HG03097 (cell line): ENCODE measurements around the gene SYNCRIP.
"Not testable (repeated sequence)": the region's sequence is repeated elsewhere in the genome, so short reads cannot be mapped to it uniquely, and the experiment has no call there.

Experiments
- ATAC-seq: cut with Tn5 transposase; IDR thresholded peaks from one replicate; pipeline ENCODE4 v1.9.1; 2021; ENCODE audit not compliant: unreplicated experiment, low FRiP score

The SYNCRIP gene

DNA sequence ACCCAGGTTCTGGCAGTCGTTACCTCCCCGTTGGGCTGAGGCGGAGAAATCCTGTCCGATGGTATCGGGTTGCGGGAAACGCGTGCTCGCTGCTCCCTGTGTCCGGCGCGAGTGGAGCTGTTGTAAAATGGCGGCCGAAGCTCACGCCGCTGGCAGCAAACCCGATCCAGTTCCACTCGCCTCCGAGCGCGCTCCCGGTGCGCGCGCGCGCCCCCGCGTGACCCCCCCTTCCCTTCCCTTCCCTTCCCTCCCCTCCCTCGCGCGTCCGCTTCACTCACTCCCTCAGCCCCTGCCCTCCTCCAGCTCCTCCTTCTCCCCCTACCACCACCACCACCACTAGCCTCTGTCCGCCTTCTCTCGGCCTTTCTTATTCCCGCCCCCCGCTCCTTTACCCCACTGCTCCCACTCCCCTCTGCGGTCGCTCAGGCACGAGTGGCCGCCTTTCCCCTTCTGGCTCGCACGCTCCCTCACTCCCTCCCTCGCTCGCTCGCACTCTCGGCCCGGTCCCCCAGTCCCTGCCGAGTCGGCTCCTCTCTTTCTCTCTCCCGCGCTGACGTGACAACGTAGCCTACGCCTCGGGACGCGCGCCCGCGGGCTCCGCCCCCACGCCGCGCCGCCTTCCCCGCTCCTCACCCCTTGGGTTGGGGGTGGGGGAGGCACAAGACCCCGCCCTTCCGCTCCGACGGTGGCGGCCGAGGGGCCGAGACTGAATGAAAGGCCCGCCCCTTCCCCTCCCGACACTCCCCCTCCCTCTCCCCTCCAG is at the start of gene SYNCRIP:
Gene SYNCRIP, minus strand, starts transcription at position 113 of the 763 bp plus-strand sequence. CDS start 1,447 bp downstream, outside the sequence.
- ATAC-seq, result peak; percentile 70

- no peak for ATAC-seq
Measured at GRCh38 chr6:85691478-85691877, 48.8 kb upstream of the SYNCRIP start.

DNA sequence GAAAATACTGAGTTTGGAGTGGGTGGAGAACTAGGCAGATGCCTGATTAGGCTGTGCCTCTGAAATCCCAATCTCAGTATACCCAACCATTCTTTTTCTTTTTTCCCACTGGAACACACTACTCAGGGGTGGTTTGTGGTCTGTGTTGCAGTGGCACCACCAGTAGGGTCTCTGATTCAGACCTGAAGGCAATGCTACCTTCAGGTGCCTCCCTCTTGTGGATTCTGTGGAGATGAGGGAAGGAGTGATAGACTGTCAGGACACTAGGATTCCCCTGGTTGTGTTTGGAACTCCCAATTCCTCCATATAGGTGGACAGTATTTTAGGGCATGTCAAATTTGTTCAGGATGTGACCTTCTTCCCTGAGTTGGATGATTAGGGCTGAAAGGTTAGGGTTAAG is 47.4 kb upstream of the SYNCRIP start:
- no peak for ATAC-seq

GRCh38 chr6:85685713-85686112 is 43.0 kb upstream of the SYNCRIP start:
- ATAC-seq, result peak; percentile 95

- ATAC-seq, result no peak
Measured at GRCh38 chr6:85684809-85685171, 42.1 kb upstream of the SYNCRIP start.

DNA sequence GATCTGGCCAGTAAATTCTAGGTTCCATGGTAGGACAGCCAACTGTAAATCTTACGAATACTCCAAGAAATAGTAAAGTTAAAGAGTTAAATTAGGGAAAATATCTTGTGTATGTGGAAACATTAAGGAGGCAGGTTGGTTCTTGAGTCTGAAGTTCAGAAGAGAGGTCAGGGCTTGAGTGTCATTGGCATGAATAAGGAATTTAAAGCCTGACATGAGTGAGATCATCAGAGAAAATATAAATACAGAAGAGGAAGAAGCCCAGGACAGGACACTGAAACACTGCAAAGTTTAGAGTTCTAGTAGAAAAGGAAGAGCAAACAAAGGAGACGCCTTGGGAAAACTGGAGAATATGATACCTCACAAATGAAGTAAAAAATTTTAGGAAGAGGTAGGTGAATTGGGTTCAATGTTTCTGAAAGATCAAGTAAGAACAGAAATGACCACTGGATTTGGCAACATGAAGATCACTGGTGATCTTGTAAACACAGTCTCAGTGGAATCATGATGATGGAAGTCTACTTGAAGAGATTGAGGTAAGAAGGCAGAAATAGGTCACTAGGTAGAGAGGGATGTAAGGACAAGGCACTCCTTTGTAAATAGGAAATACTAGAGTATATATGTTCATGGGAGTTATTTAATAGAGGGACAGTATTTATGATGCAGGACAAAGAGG is 41.6 kb upstream of the SYNCRIP start:
- ATAC-seq, result no peak

- not testable (repeated sequence) for ATAC-seq
Measured at GRCh38 chr6:85681899-85682298, 39.2 kb upstream of the SYNCRIP start.

GRCh38 chr6:85680388-85680787 is 37.7 kb upstream of the SYNCRIP start:
- ATAC-seq, result no peak

GRCh38 chr6:85679445-85680123 is 36.9 kb upstream of the SYNCRIP start:
- ATAC-seq, result no peak

- ATAC-seq, result peak; percentile 76
Measured at GRCh38 chr6:85678602-85679444, 36.1 kb upstream of the SYNCRIP start.

DNA sequence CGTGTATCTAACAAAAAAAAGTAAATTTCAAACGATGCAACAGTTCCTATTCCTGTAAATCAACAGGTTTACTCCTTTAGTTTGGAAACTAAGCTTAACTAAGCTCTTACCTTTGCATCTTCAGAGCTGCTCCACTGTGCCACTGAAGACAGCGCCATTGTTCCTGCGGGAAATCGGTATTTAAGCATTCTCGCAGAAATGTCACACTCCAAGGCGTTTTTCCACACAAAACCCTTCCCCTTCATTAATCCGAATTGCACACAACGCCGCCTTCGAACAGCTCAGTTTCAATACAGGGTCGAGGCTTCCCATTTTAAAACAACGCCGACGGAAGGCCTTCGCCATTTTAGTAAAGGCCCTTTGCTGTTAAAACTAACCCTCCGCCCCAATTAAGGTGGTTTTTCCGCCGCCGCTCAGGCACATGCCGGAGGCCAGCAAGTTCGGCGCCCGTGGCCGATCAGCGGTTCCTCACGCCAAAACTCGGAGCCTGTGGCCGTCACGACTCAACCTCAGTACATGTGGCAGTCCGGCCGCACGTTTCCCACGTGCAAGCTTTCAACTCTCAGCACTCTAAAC is 35.4 kb upstream of the SYNCRIP start:
- ATAC-seq, result no peak

DNA sequence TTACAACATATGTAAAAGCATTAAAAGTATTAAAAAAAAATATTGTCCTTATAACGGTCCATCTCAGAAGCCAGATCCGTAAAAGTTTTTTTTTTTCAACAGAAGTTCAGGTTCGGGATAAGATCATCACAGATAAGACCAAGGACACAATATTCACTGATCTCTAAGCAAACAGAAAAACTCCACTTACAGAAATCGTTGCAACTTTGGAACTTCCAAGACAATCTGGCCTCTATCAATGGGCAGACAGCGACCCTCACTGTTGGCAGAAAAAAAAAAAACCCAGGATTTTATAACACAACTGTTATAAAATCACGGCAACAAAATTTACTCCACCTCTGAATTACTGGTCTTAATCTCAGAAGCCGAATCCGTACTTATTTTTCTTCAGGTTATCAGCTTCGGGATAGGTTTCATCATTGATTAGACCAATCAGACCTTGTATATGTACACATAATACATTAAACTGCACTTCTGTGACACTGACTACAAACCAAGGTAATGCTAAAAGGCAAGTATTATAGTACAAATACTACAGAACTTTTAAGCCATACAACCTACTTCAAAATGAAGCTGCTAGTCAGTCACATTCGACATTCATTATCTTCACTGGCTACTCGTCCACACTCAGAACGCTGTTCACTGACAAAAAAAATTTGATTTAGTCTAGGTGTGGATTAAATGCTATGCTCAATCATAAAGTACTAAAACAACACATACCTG is 34.7 kb upstream of the SYNCRIP start:
- no peak for ATAC-seq

DNA sequence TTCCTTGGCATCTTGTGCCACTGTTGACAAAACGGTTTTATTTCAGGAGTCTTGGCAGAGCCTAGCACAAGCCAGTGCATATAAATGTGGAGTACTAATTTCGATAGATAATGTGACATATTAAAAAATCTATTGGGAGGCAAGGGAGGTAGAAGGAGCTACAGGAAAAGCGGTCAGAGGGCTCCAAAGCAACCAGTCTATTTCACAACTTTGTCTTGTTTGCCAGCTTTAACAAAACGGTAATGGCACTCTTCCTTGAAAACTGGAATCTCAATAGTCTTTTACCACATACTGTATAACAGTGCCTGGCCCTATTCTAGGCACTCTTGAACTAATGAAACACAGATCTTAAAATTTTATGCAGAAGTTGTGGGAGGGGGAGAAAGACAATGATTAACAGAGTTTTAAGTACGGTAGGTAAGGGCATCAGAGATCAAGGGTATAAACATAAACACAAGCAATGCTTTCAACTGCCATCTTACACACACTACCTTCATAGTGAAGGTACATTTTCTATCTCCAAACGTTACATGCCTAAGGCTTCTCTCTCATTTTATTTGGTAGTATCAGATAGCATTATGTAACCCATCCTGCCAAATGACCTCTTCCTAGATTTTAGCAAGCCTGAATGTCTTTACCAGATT is 33.5 kb upstream of the SYNCRIP start:
- no peak for ATAC-seq

DNA sequence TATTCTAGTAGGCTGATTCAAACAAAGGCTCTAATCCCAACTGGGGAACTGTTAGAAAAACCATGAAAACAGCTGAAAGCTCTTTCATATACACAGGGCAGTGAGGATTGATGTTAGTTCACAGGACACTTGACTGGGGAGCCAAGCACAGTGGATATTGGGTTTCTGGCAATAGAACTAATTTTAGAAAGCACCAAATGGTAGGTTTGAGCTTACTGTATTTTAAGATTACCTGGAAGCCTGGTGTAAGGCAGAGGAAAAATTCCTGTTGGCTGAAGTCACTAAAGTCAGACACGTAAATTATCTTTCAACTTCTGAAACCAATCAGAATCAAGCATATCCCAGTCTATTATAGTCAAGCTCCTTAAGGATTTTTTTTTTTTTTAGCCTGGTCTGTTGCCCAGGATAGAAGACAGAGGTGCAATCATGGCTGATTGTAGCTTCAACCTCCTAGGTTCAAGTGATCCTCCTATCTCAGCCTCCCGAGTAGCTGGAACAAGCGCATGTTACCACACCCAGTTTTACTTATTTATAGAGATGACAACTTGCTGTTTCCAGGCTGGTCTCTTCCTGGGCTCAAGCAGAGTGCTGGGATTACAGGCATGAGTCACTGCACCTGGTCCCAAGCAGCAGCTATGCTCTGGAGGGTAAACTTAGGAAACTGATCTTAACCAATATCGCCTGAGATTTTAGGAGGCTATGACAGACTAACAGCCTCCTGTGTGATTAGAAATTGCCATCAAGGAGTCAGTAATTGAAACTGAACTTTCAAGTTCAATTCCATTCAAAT is 32.5 kb upstream of the SYNCRIP start:
- no peak for ATAC-seq

GRCh38 chr6:85674604-85675003 is 31.9 kb upstream of the SYNCRIP start:
- ATAC-seq, result no peak

DNA sequence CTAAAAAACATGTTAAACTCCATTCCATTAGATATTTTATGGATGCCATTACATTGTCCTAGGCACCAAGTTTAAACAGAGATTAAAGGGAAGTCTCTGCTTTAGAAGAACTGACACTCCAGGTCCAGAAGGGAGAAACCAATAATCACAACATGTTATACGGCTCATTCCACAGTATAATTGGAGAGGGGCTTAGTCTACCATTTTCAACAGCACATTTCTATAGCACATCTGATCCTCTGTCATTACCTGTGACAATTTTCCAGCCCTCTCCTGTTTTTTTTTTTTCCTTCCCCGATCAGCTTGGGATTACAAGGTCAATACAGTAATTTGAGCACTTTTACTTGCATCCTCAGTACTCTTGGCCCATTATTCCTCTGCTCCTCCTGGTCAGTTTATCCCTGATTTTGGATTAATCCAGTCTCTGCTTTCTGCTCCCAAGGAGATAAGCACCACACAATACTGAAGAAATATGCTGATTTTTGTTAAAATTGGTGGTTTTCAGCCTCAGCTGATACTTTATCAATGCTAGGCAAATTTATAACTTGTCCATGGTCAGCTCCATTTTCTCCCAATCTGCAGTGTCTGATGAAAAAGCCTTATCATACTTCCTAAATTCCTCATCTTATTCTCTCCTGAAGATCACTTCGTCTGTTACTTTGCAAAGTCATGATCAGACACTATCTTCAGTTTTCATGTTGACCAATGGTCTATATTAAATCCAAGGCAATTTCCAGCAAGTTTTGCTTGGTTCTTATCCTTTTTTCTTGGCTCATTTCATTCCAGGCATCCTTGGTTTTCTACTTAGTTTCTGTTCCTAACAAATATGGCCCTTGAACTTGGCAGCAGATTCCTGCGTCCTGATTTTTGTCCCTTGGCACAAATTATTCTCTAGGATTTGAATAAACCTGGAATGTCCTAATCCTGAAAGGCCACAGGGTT is 30.8 kb upstream of the SYNCRIP start:
- no peak for ATAC-seq

DNA sequence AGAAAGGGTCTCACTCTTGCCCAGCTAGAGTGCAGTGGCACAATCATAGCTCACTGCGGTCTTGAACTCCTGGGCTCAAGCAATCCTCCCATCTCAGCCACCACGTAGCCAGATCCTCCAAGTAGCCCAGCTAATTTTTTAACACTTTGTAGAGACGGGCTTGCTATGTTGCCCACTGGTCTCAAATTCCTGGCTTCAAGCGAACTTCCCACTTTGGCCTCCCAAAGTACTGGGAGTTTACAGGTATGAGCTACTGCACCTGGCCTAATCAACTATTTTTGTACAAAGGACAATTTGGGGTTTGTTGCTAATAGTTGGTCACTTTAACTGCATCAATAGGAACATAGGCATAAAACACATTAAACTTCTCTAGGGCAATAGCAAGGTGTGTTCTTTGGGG is 29.9 kb upstream of the SYNCRIP start:
- no peak for ATAC-seq
